GM19372 (cell line): Measurements from ENCODE around the gene GRIN2C.

Source experiments
- ATAC-seq: cut with Tn5 transposase; IDR thresholded peaks from one replicate; pipeline ENCODE4 v1.9.1; 2021; ENCODE audit warnings: mild to moderate bottlenecking, low read depth, moderate library complexity; ENCODE audit not compliant: unreplicated experiment

Gene GRIN2C

DNA sequence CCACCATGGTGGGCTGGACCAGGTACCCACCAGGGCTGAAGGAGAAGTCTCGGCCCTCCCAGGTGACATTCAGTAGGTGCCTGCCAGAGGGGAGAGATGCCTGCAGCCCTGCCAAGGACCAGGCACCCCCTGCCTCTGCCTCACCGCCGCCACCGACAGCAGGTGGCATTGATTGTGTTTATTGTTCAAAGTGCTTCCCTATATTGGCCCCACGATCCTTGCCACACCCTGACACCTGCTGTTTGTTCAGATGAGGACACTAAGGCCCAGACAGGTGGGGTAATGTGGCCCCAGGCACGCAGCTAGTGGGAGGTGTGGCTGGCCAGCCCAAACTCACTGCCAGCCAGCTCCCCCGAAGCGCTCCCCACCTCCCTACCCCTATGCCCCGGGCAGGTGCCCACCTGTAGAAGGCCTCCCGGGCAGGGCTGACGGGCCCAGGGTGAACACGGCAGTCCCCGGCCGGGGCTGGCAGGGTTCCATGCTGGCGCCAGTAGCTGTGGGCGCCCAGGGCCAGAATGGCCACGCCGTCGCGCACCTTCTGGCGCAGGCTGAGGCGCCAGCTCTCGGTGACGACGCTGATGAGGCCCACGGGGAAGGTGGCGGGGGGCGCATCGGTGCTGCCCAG lies 8.0 kb downstream of the GRIN2C start:
- no peak for ATAC-seq

DNA sequence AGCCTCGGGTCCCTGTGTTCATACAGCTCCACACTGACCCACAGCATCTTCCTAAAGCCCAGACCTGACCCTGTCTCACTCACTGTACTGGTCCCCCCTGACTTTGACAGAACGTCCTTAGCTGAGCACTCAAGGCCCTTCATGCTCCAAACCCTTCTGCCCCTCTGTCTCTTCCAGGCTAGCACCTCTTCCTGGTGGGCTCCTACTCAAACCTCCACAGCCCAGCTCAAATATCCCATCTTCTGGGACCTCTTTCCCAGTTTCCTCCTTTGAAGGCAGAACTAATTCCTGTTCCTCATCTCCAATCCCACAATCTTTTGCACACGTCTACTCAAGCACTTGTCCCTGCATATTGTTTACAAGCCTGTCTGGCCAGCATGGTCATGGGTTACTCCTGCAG lies 8.8 kb downstream of the GRIN2C start:
- ATAC-seq = no peak

DNA sequence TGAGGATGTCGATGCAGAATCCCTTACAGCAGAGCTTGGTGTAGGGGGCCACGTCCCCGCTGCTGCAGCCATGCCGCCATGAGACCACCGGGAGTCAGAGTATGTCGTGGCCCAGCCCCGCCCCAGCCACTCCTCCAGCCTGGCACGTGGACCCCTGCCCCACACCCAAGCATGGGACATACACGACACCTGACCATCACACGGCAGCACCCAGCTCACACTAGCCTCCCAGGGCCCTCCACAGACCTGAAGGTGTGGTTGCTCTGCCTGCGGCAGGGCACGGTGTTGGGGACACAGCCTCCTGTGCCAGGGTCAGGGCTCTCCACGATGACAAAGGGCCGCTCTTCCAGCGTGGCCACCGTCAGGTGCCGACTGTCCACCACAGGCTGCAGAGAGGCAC lies 9.4 kb downstream of the GRIN2C start:
- ATAC-seq = no peak

DNA sequence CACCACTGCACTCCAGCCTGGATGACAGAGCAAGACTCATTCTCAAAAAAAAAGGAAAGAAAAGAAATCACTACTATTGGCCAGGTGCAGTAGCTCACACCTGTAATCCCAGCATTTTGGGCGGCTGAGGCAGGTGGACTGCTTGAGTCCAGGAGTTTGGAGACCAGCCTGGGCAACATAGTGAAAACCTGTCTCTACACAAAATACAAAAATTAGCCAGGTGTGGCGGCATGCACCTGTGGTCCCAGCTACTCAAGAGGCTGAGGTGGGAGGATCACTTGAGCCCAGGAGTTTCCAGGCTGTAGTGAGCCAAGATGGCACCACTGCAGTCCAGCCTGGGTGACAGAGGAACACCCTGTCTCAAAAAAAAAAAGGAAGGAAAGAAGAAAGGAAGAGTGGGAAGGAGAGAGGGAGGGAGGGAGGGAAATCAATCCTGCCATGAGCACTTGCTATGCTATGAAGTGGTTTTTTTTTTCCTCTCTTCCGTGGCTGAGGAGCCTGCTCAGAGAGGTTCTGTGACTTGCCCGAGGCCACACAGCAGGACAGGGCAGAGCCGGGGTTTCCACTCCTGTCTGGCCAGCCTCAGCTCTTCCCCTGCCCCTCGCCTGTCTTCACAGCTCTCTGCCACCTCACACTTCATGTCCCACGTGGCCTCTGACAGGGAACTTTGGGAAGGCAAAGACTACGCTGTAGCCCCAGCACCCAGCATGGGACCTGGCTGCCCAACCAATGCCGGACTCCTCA lies 10.9 kb downstream of the GRIN2C start:
- no peak for ATAC-seq

DNA sequence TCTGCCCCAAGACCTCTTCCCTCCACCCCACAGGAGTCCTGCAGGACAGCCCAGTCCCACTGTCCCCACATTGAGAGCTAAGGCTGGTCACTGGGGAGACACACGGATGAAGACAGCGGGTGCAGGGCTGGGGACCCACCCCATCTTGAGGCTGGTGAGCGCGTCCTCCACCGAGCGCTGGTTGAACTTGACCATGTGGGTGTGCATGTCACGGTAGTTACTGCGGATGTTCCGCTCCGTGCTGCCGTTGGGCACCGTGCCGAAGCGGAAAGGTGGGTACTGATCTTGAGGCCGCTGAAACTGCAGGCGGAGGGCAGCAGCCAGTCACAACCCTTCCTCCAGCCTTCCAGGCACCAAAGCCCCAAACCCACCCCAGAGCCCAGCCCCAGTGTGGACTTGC lies 13.1 kb downstream of the GRIN2C start:
- no peak for ATAC-seq

DNA sequence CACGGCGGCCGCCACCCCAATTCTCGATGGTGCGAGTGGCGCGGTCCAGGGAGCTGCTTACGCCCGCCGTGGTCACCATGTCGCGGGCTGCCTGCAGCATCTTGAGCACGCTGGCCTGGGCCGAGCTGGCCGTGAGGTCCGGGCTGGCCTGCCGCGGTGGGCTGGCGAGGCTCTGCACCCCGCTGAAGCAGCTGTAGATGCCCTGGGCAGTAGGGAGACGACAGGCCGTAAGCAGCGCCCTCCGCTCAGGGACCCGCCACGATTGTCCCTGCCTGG lies 16.4 kb downstream of the GRIN2C start:
- no peak for ATAC-seq

DNA sequence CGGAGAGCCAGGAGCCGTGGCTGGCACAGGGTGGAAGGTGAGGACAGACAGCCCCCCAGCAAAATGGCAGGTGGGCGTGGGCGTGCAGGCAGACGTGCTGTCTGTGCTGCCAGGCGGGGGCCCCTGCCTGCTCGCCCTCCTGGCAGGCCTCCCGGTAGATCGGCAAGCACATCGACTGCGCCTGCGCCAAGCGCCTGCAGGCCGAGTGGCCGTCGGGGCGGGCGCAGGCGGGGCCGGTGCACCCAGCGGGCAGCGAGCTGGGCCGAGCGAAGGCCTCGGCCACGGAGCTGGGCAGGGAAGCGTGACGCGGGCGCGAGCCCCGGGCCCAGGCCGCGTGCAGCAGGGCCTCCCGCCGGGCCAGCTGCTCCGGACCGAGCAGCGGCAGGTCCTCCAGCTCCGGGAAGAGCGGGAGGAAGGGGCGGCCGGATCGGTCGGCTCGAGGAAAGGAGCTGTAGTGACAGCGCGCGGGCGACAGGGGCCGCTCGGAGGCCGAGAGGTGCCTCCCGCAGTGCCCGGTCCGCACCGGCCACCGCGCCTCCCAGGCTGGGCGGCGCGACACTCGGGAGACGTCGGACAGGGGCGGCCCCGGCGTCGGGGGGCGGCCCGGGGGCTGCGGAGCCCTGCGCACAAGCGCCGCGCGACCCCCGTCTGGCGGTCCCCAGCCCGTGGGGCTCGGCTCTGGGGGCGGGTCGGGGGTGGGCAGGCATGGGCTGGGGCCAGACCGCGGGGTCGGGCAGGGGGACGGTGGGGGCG lies 16.9 kb downstream of the GRIN2C start:
- ATAC-seq = no peak

DNA sequence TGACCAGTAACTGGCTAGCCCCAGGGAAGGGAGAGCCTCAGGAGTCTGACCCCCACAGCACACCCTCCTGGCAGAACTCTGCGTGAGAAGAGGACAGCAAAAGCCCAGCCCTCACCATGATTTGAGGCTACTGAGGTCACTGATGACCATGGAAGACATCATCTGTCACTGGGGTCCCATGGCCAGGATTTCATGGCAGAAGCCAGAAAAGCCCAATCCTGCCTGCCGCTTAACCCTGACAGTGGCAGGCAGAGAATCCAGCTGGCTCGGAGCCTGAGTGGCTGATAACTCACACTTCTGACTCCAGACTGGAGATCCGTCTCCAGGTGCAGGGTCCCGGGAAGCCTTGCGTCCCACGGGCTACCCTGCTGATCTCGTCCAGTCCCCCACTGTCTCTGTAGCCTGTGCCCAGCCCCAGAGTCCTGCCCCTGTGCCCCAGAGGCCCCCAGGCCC lies 17.5 kb downstream of the GRIN2C start:
- ATAC-seq = no peak

DNA sequence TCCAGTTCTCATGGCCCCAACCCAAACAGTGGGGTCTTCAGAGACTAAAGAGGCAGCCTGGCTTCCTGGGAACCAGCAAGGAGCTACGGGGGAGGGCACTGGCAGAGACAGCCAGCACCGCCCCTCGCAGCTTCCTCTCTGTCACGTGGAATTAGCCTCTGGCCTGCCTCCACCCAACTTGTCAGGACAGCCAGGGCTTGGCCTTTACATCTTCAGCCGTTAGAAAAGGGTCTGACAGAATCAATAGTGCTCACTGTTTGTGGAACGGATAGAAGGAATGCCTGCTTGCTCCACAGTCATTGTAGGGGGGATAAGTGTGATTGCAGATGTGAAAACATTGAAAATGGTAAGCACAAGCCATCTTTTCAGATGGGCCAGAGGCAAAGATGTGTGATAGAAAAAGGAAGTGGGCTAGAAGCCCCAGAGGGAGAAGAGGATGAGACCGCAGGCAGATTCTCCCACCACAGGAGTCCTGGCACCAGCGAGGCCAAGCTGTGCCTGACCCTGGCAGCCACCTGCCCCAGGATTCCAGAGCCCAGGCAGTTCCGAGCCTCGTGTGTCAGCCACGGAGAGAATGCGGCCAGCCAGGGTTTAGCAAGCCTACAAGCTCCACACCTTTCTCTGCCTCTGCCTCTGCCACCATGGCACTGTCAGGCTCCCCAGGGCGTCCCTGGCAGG lies 18.6 kb downstream of the GRIN2C start:
- ATAC-seq = no peak

DNA sequence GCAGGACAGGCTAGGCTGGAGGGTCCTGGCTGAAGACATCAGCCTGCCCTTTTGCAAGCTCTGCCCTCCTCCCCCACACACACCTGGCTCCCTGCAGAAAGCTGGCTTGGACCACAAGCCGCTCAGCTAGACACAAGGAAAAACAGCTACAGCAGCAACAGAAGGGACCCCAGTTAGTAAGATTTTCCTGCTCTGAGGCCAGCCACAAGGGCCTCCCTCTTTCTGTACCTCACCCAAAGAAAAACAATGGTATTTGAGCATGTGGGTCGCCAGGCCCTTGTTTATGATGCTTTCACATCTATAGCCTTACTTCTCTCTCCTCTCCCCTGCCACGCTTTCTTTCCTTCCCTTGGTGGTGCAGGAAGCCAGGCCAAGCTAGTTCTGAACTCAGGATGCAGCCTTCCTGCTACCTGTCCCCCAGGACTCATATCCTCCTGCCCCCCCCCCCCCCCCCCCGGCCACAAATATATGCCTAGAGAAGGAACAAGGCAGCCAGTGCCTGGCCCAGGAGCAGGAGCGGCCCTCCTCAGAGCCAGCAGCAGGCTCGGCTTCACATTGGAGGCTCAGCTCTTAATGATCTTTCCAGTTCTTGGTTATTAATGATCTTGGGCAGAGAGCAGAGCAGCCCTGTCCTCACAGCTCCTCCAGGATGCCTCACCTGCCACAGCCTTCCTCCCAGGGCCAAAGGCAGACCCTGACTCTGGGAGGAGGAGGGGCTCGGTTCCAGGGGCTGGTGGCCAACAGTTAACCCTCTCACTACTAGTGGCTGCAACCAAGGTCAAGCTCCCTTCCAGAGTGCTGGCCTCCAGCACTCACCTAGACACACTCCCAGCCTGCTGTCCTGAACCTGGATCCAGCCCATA lies 19.5 kb downstream of the GRIN2C start:
- no peak for ATAC-seq

DNA sequence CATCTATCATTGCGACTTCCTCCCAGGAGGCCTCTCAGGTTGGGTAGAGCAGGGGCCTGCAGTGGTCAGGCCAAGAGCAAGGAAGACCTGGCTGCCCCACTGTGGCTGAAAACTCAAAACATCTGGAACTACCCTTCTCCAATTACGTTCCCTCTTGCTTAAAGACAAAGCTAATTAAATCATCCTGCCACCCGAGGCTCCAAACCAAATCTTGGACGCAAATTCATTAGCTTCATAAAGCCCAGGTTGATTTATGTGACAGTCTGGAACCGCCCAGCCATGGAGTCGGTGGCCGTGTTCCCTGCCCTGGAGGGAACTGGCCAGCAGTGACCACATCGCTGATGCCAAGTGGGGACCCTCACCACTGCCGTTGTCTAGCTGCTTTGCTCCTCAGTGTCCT lies 21.4 kb downstream of the GRIN2C start:
- no peak for ATAC-seq

DNA sequence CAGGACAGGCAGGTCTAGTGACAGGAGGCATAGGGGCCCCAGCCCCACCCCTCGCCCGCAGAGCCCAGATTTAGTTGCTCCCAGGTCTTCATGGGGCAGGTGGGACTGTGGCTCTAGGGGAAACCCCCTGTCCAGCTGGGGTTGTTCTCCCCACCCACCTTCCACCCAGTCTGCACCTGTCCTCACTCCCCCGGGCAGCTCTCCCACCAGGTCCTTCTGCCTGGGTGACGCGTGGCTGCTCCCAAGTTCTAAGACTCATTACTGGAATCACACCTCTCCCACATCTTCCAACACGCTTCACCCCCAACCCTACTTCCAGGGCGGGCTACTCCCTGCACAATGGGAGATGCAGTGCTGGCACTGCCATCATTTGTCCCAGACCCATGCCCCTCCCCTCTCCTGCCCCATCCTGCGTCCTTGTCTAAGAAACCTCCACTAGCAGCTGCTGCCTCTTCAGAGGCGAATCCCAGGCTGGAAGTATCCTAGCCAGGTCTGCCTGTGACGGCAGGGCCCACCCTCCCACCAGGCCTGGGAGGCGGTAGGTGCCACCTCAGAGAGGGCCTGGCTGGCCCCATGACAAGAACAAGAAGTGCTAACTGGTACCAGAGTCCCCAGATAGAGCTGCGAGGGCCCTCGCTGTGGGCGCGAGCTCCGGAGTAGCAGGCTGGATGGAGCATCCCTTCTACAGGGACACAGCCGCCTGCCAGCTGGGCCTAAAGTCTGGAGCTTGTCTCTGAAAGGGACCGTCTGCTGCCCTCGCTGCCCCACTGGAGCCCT lies 22.8 kb downstream of the GRIN2C start:
- no peak for ATAC-seq

DNA sequence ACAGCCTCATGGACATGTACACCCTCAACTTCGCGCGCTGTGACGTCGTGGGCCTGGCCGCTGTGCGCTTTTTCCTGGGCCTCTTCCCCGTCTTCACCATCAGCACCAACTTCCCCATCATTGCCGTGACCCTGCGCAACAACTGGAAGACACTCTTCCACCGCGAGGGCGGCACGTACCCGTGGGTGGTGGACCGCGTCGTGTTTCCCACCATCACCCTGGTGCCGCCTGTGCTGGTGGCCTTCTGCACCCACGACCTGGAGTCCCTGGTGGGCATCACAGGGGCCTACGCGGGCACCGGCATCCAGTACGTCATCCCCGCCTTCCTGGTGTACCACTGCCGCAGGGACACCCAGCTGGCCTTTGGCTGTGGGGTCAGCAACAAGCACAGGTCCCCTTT lies 23.5 kb downstream of the GRIN2C start:
- ATAC-seq = no peak

DNA sequence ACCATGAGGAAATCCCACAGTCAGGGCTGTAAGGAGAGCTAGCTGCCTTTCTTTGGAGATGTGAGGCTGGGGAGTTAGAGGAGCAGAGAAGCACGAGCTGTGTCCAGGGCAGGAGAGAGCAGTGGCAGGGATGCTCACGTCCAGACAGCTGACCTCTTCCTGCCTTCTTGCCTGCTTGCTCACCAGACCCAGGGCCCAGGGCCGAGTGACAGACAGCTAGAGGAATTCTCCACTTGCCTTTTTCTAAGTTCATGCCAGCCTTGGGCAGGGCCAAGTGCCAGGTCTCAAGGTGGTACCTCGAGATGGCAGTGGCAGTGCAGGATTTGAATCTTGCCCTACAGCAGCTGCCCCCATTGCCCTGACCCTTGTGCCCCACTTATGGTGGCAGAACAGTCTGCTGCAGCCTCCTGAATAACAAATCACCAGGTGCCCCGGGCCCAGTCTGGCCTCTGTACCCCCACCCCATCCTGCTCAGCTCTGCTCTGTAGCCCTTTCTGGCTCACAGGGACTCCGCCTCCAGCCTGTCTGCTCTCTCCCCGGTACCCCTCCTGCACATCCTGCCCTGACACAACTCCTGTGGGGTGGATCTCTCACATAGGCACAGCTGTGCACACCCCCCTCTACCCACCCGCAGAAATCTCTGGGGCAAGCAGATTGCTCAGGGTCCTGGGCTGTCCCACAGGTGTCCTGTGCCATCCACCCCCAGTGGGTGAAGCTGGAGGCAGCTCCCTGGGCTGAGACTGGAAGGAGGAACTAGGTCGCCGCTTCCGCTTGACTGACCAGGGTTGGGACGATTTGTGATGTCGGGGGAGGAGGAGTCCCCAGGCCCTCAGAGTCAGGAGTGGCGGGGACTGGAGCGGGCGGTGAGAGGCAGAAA lies 25.9 kb downstream of the GRIN2C start:
- no peak for ATAC-seq

DNA sequence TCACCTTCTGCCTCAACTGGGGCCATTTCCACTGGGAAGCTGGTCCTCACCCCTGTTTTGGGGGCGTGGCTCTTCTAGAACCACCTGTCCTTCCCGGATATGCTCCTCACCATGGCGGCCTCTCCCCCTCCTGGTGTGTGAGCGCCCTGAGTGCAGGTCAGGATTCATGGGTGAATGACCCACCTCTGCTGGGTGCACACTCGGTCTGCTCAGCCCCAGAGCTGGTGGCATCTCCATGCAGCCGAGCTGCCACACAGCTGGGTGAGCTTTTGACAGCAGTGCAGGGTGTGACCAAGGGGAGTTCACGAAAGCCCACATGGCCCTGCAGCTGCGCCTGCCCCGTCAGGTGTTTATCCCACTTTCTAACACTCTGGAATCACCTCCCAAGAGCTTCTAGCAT lies 27.3 kb downstream of the GRIN2C start:
- ATAC-seq = no peak

DNA sequence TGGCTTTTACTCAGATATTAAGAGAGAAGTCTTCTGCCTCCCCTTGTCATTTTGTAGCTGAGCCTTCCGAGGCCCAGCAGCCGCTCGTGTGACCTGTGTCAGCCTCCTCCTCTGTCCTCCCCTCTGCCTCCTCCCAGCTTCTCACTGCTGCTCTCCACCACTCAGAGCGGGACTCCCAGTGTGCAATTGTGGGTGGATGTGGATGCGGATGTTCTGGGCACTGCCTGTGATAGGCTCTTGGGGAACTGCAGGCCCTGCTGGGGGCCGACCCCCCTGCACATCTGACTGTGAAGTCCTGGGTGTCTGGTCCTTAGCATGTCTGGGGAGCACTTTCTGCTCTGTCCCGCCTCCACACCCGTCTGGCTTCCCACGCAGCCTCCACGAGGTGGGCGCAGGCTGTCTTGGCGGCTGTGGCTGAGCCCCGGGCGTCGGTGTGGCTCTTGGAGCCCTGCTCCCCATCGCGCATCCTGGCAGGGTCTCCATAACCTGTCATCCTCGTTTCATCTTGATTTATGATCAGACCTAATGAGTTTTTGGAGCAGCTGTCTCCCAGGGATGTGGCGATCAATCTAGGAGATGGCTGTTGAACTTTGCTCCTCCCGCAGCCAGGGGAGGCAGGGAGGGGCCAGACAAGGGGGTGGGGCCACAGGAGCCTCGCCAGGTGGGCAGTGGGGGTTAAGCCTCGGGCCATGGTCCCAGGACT lies 28.1 kb downstream of the GRIN2C start:
- no peak for ATAC-seq

DNA sequence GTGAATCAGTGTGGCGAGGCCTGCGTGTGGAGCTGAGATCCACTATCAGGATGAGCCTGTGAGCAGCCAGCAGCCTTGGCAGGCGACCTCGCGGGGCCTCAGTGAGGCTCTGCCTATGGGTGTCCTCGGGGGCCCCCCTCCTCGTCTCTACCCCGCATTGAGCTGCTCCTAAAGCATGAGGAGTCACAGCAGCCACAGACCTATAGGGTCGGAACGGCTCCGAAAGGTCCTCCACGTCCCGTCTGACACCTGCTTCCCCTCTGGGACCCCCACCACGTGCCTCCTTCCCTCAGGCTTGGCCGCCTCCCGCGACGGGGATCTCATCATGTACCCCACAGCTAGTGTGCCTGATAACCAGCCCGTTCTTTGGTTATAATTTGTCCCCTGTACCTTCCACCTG lies 28.8 kb downstream of the GRIN2C start:
- no peak for ATAC-seq

DNA sequence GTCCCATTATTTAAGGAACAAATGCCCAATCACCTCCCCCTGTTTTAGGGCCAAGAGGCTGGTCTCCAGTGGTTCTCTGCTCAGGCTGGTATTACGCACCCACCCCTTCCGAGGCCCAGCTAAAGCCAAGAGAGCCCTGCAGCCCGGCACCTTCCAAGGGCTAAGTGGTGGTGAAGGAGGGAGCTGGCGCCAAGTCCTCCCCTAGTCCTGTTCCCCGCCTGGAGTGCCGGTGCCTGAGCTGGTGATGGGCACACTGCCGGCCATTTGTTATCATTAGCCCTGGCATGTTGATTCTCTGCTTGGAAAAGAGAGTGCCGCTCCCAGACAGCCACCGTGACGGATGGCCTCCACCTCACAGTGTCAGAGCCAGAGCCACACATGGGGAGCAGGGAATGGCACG lies 31.9 kb downstream of the GRIN2C start:
- no peak for ATAC-seq
